OCI-LY3 (cell line): ENCODE results near the gene CCDC102A.

Source experiments
- H2AFZ ChIP-seq: fragments of 200-600, 300-600 bp; shearing (Covaris generic); 2 replicates; pipeline ENCODE4 v1.6.0; 2014; ENCODE audit warnings: antibody characterized with exemption, low read depth, low read length
- H3K27ac ChIP-seq: fragments of 200-600, 300-600 bp; sonication (generic); 2 replicates; pipeline ENCODE4 v1.5.1; 2014; ENCODE audit warnings: mild to moderate bottlenecking, low read length, moderate library complexity, mixed read lengths
- H3K27me3 ChIP-seq: fragments of 200-600, 300-600 bp; sonication (generic); 2 replicates; pipeline ENCODE4 v1.6.1; 2014; ENCODE audit warnings: low read depth, low read length, mixed read lengths
- H3K36me3 ChIP-seq: fragments of 200-600, 300-600 bp; sonication (generic); replicated peaks from 2 replicates; pipeline ENCODE3; 2014; ENCODE audit warnings: low read depth, low read length, mixed read lengths
- H3K4me1 ChIP-seq: fragments of 300-600, 200-600 bp; sonication (generic); 2 replicates; pipeline ENCODE4 v1.6.1; 2014; ENCODE audit warnings: low read length, mixed read lengths
- H3K4me2 ChIP-seq: fragments of 200-600, 300-600 bp; sonication (generic); 2 replicates; pipeline ENCODE4 v1.6.1; 2014; ENCODE audit warnings: low read length, mixed read lengths
- H3K4me3 ChIP-seq: fragments of 300-600, 200-600 bp; sonication (generic); 2 replicates; pipeline ENCODE4 v1.5.1; 2014; ENCODE audit warnings: antibody characterized with exemption, mild to moderate bottlenecking, low read length, moderate library complexity
- H3K79me2 ChIP-seq: fragments of 300-600, 200-600 bp; shearing (Covaris generic); 2 replicates; pipeline ENCODE4 v1.6.1; 2014; ENCODE audit warnings: mild to moderate bottlenecking, low read length, mixed read lengths
- H3K9ac ChIP-seq: fragments of 300-600, 200-600 bp; shearing (Covaris generic); 2 replicates; pipeline ENCODE4 v1.6.0; 2014; ENCODE audit warnings: mild to moderate bottlenecking, low read length, moderate library complexity
- H3K9me3 ChIP-seq: fragments of 200-600, 300-600 bp; shearing (Covaris generic); 2 replicates; pipeline ENCODE4 v1.6.1; 2014; ENCODE audit warnings: low read length, mixed read lengths; ENCODE audit not compliant: insufficient read depth
- H4K20me1 ChIP-seq: fragments of 200-600, 300-600 bp; sonication (generic); 2 replicates; pipeline ENCODE4 v1.6.1; 2016; ENCODE audit warnings: low read length, mixed read lengths; ENCODE audit not compliant: insufficient read depth
- EZH2phosphoT487 ChIP-seq: fragments of 200-600 bp; shearing (Covaris generic); IDR thresholded peaks from 2 replicates; pipeline ENCODE4 v1.6.1; 2018; ENCODE audit warnings: antibody characterized with exemption, mixed run types, low read depth
- TF ChIP-seq, protein P1 (sequence below): fragments of 200-600, 300-600 bp; sonication (generic); IDR thresholded peaks from 2 replicates; pipeline ENCODE4 v1.5.1; 2014; ENCODE audit warnings: antibody characterized with exemption, low read length, low read depth

The CCDC102A gene

DNA sequence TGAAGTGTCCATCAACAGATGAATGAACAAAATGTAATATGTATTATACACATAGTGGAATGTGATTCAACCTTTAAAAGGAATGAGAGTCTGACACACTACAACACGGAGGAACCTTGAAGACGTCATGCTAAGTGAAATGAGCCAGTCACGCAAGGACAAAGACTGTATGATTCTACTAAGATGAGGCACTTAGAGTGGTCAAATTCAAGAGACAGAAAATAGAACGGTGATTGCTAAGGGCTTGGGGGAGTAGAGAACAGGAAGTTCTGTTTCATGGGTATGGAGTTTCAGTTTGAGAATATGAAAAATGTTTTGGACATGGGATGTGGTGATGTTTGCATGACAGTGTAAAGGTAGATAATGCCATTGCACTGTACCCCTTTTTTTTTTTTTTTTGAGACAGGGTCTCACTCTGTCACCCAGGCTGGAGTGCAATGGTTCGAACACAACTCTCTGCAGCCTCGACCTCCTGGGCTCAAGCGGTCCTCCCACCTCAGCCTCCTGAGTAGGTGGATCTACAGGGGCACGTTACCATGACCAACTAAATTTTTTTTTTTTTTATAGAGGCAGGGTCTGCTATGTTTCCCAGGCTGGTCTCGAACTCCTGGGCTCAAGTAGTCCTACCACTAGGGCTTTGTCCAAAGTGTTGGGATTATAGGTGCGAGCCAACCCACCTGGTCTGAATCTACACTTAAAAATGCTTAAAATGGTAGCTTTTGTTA lies 2.9 kb upstream of the CCDC102A start:
- H4K20me1 ChIP-seq, result peaks cover 52% of the 10 kb centered on the region
- peaks cover 59% of the 10 kb centered on the region for H3K4me1 ChIP-seq
- H3K27ac ChIP-seq, result no peak overlapping the region
- no peak overlapping the region for H2AFZ ChIP-seq
- peaks cover 69% of the 10 kb centered on the region for H3K27me3 ChIP-seq
- no peak overlapping the region for H3K9ac ChIP-seq
- peak overlapping the region; percentile 83 for H3K4me3 ChIP-seq
- H3K4me2 ChIP-seq, result peak overlapping the region; percentile 85
- H3K36me3 ChIP-seq, result no peaks in the 10 kb centered on the region
- no peak for TF ChIP-seq EZH2phosphoT487
- TF ChIP-seq, protein P1, sequence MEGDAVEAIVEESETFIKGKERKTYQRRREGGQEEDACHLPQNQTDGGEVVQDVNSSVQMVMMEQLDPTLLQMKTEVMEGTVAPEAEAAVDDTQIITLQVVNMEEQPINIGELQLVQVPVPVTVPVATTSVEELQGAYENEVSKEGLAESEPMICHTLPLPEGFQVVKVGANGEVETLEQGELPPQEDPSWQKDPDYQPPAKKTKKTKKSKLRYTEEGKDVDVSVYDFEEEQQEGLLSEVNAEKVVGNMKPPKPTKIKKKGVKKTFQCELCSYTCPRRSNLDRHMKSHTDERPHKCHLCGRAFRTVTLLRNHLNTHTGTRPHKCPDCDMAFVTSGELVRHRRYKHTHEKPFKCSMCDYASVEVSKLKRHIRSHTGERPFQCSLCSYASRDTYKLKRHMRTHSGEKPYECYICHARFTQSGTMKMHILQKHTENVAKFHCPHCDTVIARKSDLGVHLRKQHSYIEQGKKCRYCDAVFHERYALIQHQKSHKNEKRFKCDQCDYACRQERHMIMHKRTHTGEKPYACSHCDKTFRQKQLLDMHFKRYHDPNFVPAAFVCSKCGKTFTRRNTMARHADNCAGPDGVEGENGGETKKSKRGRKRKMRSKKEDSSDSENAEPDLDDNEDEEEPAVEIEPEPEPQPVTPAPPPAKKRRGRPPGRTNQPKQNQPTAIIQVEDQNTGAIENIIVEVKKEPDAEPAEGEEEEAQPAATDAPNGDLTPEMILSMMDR, result no peak
- H3K79me2 ChIP-seq, result no peaks in the 10 kb centered on the region
- H3K9me3 ChIP-seq, result no peaks in the 10 kb centered on the region

DNA sequence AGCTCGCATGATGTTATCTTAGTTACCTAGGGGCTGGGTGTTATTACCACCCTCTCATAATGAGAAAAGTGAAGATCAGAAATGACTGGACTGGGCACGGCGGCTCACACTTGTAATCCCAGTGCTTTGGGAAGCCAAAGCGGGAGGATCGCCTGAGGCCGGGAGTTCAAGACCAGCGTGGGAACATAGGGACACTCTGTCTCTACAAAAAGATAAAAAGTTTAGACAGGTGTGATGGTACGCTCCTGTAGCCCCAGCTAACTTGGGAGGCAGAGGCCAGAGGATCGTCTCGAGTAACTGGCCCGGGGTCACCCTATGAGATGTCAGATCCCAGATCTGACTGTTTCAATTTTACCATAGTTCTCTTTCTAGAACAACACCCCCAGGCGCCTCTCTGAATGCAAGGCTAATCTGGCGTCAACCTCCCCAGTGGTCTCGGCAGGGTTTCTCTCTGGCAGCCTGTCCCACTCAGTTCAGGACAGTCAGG lies 1.9 kb upstream of the CCDC102A start:
- Histone ChIP-seq H3K27me3 (peaks cover 72% of the 10 kb centered on the region), H3K4me2 (peak overlapping the region; percentile 85), H2AFZ (no peak overlapping the region), H3K36me3 (no peaks in the 10 kb centered on the region), H4K20me1 (peaks cover 48% of the 10 kb centered on the region), H3K4me3 (peak overlapping the region; percentile 83), H3K27ac (peak overlapping the region; percentile 65), H3K79me2 (no peaks in the 10 kb centered on the region), H3K4me1 (peaks cover 49% of the 10 kb centered on the region), H3K9ac (0 out of 2 replicates have a peak overlapping the region, but pooled peaks have one; percentile 3), H3K9me3 (no peaks in the 10 kb centered on the region)
- no peak for TF ChIP-seq EZH2phosphoT487
- TF ChIP-seq, protein P1, result no peak

DNA sequence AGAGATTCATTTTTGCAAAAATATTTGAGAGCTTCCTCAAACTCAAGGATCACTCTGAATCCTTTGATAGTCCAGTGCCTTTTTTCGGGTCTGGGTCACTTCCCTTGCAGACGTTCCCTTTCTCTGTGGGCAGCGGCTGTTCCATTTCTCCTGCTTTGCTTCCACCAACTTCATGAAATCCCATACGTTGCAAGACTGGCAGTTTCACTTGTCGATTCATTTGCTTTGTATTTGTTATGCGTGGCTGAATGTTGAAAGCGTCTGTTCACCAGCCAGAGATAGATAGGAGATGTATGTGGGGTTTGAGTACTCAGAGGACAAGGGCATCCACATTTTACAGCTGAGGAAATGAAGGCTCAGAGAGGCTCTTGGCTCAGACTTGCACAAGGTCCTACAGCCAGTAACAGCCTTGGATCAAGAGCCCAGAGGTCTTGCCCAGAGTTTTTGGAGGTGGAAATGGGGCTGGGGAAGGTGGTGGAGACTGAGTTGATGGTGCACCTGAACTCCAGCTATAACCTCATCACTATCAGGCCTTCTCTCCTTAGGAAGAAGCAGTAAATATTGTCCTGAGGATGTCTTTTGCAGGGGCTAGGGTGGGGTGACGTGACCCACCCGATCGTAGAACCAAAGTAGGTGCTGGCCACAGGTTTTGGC lies 1.3 kb upstream of the CCDC102A start:
- Histone ChIP-seq H3K9ac (no peak overlapping the region), H3K27ac (peak overlapping the region; percentile 65), H3K9me3 (no peaks in the 10 kb centered on the region), H2AFZ (no peak overlapping the region), H3K79me2 (no peaks in the 10 kb centered on the region), H3K4me2 (peak overlapping the region; percentile 85), H3K4me1 (peaks cover 44% of the 10 kb centered on the region), H3K36me3 (no peaks in the 10 kb centered on the region), H3K4me3 (peak overlapping the region; percentile 83), H3K27me3 (peaks cover 67% of the 10 kb centered on the region), H4K20me1 (peaks cover 45% of the 10 kb centered on the region)
- TF ChIP-seq EZH2phosphoT487, result no peak
- TF ChIP-seq, protein P1, result no peak

DNA sequence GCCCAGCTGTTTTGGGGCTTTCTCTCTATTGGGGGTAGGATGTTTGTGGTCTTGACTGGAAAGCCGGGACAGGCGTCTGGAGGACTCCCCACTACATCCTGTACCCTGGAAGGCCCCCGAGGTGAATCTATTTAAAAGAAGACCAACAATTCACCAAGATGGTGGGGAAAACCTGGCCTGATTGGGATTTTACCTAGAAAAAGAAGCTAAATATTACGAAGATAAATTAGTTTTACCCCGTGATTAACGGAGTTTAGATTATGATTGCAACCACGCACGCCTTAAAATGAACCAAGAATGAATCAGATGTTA lies 779 bp upstream of the CCDC102A start:
- Histone ChIP-seq H3K27ac (peak overlapping the region; percentile 65), H3K9me3 (no peaks in the 10 kb centered on the region), H3K27me3 (peaks cover 67% of the 10 kb centered on the region), H3K4me3 (peak overlapping the region; percentile 83), H3K79me2 (no peaks in the 10 kb centered on the region), H3K36me3 (no peaks in the 10 kb centered on the region), H3K4me1 (peaks cover 38% of the 10 kb centered on the region), H4K20me1 (peaks cover 43% of the 10 kb centered on the region), H3K9ac (no peak overlapping the region; the same call in 1 of the 2 replicates), H3K4me2 (peak overlapping the region; percentile 85), H2AFZ (no peak overlapping the region)
- TF ChIP-seq, protein P1, result no peak
- TF ChIP-seq EZH2phosphoT487, result no peak
